Measurements from ENCODE around the gene NPFF.

DNA sequence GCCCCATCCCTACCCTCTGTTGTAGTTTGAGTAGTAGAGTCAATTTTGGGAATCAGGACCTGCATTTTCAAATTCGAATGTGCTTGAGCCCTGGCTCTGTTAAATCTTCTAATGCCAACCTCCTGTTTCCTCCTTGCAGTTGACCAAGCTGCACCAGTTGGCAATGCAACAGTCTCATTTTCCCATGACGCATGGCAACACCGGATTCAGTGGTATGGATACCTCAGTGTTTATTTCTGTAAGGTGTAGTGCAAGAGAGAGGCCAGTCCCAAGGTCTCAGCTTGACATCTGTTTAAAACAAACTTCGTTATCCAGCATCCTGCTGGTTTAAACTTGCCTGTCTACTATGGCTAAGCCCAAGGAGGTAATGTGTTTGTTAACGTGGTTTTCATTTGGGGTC, 40.2 kb downstream of the NPFF start:
- TF ChIP-seq, protein P1, sequence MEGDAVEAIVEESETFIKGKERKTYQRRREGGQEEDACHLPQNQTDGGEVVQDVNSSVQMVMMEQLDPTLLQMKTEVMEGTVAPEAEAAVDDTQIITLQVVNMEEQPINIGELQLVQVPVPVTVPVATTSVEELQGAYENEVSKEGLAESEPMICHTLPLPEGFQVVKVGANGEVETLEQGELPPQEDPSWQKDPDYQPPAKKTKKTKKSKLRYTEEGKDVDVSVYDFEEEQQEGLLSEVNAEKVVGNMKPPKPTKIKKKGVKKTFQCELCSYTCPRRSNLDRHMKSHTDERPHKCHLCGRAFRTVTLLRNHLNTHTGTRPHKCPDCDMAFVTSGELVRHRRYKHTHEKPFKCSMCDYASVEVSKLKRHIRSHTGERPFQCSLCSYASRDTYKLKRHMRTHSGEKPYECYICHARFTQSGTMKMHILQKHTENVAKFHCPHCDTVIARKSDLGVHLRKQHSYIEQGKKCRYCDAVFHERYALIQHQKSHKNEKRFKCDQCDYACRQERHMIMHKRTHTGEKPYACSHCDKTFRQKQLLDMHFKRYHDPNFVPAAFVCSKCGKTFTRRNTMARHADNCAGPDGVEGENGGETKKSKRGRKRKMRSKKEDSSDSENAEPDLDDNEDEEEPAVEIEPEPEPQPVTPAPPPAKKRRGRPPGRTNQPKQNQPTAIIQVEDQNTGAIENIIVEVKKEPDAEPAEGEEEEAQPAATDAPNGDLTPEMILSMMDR (conservative IDR thresholded peaks at IDR 0.05), result no peak
- no peak for TF ChIP-seq EZH2 (IDR thresholded peaks at IDR 0.05; ENCODE audit: low read depth)

Measured in PC-9 (cell line).